Keratinocyte (primary cell): ENCODE data around the gene TEX36. TPM values are rescaled to one million over a fixed set of nuclear protein-coding genes. Genes with fewer than 3 reads are reported as not detected.

Source experiments
- DNase-seq: peaks from one replicate; pipeline ENCODE4 v3.0.0-alpha.2; 2011; ENCODE audit warnings: low read depth, missing footprints, low spot score
- FAIRE-seq: peaks from 2 replicates; lab custom pipeline; 2011; peaks lifted over from hg19 to GRCh38; lab: Jason Lieb, UNC
- H2AFZ ChIP-seq: 2 replicates; pipeline ENCODE4 v1.6.0; 2012; ENCODE audit warnings: low read length, control low read depth, inconsistent platforms; ENCODE audit not compliant: control insufficient read depth
- H3K27ac ChIP-seq: 2 replicates; pipeline ENCODE4 v1.5.1; 2011; ENCODE audit warnings: low read length; ENCODE audit not compliant: control insufficient read depth, insufficient read depth
- H3K27me3 ChIP-seq: 3 replicates; pipeline ENCODE4 v1.6.0; 2011; ENCODE audit warnings: low read length; ENCODE audit not compliant: control insufficient read depth, insufficient read depth; ENCODE audit errors: extremely low read depth
- H3K36me3 ChIP-seq, 2 experiments: 2 replicates in 1 of 2; 3 replicates in 1 of 2; pipeline ENCODE4 v1.5.1; 2011; ENCODE audit warnings: low read length in 2 of 2, mild to moderate bottlenecking in 1 of 2; ENCODE audit not compliant: control insufficient read depth in 2 of 2, insufficient read depth in 2 of 2; ENCODE audit errors: extremely low read depth in 1 of 2
- H3K4me1 ChIP-seq: 3 replicates; pipeline ENCODE4 v1.5.1; 2011; ENCODE audit warnings: low read length; ENCODE audit not compliant: control insufficient read depth, insufficient read depth; ENCODE audit errors: extremely low read depth
- H3K4me2 ChIP-seq: 3 replicates; pipeline ENCODE4 v1.6.0; 2011; ENCODE audit warnings: low read depth, low read length; ENCODE audit not compliant: control insufficient read depth, insufficient read depth; ENCODE audit errors: extremely low read depth
- H3K4me3 ChIP-seq, 3 experiments: fragments of 200-600 bp in 1 of 3; sonication (generic) in 1 of 3; 2 replicates in 2 of 3; 3 replicates in 1 of 3; pipeline ENCODE4 v1.5.1; 2011 to 2016; ENCODE audit warnings: low read length in 3 of 3, mild to moderate bottlenecking in 3 of 3, control low read depth in 2 of 3, inconsistent platforms in 1 of 3, low read depth in 1 of 3, mixed read lengths in 1 of 3, mixed run types in 1 of 3, moderate library complexity in 1 of 3; ENCODE audit not compliant: control insufficient read depth in 2 of 3, insufficient read depth in 2 of 3; ENCODE audit errors: extremely low read depth in 1 of 3
- H3K79me2 ChIP-seq: 2 replicates; pipeline ENCODE4 v1.6.0; 2012; ENCODE audit warnings: low read length; ENCODE audit not compliant: control insufficient read depth, insufficient read depth
- H3K9ac ChIP-seq: 3 replicates; pipeline ENCODE4 v1.6.0; 2011; ENCODE audit warnings: low read length; ENCODE audit not compliant: control insufficient read depth, insufficient read depth; ENCODE audit errors: extremely low read depth
- H3K9me1 ChIP-seq: 3 replicates; pipeline ENCODE4 v1.6.0; 2011; ENCODE audit warnings: low read length; ENCODE audit not compliant: control insufficient read depth, insufficient read depth; ENCODE audit errors: extremely low read depth
- H3K9me3 ChIP-seq: 2 replicates; pipeline ENCODE4 v1.5.1; 2012; ENCODE audit warnings: low read depth, low read length; ENCODE audit not compliant: control insufficient read depth
- H4K20me1 ChIP-seq: 3 replicates; pipeline ENCODE4 v1.6.0; 2011; ENCODE audit warnings: low read length; ENCODE audit not compliant: control insufficient read depth, insufficient read depth; ENCODE audit errors: extremely low read depth
- EZH2 ChIP-seq: IDR thresholded peaks from one replicate; pipeline ENCODE4 v1.6.1; 2012; ENCODE audit warnings: inconsistent platforms, mild to moderate bottlenecking, low read length, moderate library complexity
- dilution Hi-C: fragments of 300-500 bp; cut with MboI; formaldehyde crosslinking; loops from one replicate; pipeline ENCODE4 v1.7.0; 2020; ENCODE audit warnings: low sequenced_read_pairs; ENCODE audit not compliant: extremely low pct_ligation_motif_present
- polyA minus RNA-seq, 3 experiments: library from RNA; depleted of rRNA, polyadenylated mRNA; stranded (reverse); fragments of >200 nt; gene quantifications; 1 replicate in 1 of 3; 2 replicates in 1 of 3; 3 replicates in 1 of 3; pipeline ENCODE4 v1.2.3, GENCODE V29; 2011
- polyA plus RNA-seq, 5 experiments: library from polyadenylated mRNA; depleted of rRNA in 3 of 5; stranded (reverse) in 3 of 5; stranded (forward) in 1 of 5; unstranded in 1 of 5; fragments of >200 nt; gene quantifications; 1 replicate in 1 of 5; 2 replicates in 3 of 5; 3 replicates in 1 of 5; pipeline versions ENCODE4 v1.2.1 to v1.2.3, GENCODE V29; 2011 to 2012; ENCODE audit warnings: missing spikeins in 2 of 5, low read depth in 1 of 5, low replicate concordance in 1 of 5
- TF ChIP-seq, protein P1 (sequence below), 3 experiments: IDR thresholded peaks in 1 of 3; conservative IDR thresholded peaks in 1 of 3; optimal IDR thresholded peaks in 1 of 3; 2 replicates in 2 of 3; 3 replicates in 1 of 3; pipeline versions ENCODE3 to v1.5.1; 2011; ENCODE audit warnings: low read length in 3 of 3, mild to moderate bottlenecking in 3 of 3, moderate library complexity in 2 of 3, control low read depth in 1 of 3, inconsistent platforms in 1 of 3; ENCODE audit not compliant: insufficient read depth in 2 of 3; ENCODE audit errors: extremely low read depth in 1 of 3

The TEX36 gene, protein sequence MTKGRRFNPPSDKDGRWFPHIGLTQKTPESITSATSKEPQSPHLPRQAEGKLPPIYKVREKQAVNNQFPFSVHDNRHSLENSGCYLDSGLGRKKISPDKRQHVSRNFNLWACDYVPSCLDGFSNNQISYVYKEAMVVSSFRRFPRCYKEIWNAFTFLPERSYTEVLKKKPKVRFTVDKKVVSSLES
- polyA plus RNA-seq (not detected in 3 replicates), polyA minus RNA-seq (not detected in 3 replicates)
- polyA plus RNA-seq (2011; ENCODE audit: low read depth) = not detected
- polyA plus RNA-seq (2011; cell fraction: cytosol; rRNA removed) = not detected in 2 replicates
- polyA plus RNA-seq (2011; cell fraction: nucleus; rRNA removed) = not detected in 2 replicates
- polyA plus RNA-seq (2012; ENCODE audit: low replicate concordance) = not detected in 2 replicates
- not detected for polyA minus RNA-seq (2011; cell fraction: cytosol; rRNA and poly(A)+ RNA removed)
- polyA minus RNA-seq (2011; cell fraction: nucleus; rRNA and poly(A)+ RNA removed) = not detected in 2 replicates

DNA sequence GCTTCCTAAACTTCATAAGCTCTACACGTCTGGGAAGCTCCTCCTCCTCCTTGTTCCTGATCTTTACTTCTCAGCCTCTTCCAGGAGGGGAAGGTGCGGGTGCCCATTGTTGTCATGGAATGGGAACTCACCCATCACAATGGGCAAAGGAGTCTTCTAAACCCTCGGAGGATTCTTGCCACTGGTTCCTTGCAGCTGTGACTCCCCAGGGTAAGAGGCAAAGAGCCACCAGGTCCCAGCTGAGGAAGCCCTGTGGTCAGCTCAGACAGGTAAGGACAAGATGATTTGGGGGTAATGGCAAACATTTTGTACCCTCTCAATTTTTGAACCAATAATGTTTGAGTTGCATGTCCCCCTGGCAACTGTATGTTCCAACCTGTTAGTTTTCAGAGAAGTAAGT lies at the start of gene TEX36:
TSS of gene TEX36 (minus strand) at position 101 of the 400 bp plus-strand sequence. CDS start 174 bp downstream, outside the sequence.
- H3K9me1 ChIP-seq = no peaks in the 10 kb centered on the region
- TF ChIP-seq, protein P1, sequence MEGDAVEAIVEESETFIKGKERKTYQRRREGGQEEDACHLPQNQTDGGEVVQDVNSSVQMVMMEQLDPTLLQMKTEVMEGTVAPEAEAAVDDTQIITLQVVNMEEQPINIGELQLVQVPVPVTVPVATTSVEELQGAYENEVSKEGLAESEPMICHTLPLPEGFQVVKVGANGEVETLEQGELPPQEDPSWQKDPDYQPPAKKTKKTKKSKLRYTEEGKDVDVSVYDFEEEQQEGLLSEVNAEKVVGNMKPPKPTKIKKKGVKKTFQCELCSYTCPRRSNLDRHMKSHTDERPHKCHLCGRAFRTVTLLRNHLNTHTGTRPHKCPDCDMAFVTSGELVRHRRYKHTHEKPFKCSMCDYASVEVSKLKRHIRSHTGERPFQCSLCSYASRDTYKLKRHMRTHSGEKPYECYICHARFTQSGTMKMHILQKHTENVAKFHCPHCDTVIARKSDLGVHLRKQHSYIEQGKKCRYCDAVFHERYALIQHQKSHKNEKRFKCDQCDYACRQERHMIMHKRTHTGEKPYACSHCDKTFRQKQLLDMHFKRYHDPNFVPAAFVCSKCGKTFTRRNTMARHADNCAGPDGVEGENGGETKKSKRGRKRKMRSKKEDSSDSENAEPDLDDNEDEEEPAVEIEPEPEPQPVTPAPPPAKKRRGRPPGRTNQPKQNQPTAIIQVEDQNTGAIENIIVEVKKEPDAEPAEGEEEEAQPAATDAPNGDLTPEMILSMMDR (optimal IDR thresholded peaks at IDR 0.05 in 1 of 3, IDR thresholded peaks at IDR 0.05 in 1 of 3, conservative IDR thresholded peaks at IDR 0.05 in 1 of 3; ENCODE audit: extremely low read depth in 1 of 3, insufficient read depth in 2 of 3, low read length in 3 of 3) = no peak
- TF ChIP-seq EZH2 = no peak
- dilution Hi-C loops = no loop called here
- H3K4me1 ChIP-seq = peaks cover 10% of the 10 kb centered on the region
- H3K27ac ChIP-seq = no peak within 1 kb of the TSS
- H4K20me1 ChIP-seq = no peaks in the 10 kb centered on the region
- no peak within 1 kb of the TSS for H2AFZ ChIP-seq
- no peaks in the 10 kb centered on the region for H3K79me2 ChIP-seq
- no peak within 1 kb of the TSS for H3K4me2 ChIP-seq
- DNase-seq (no peak), FAIRE-seq (no peak)
- H3K9me3 ChIP-seq = no peaks in the 10 kb centered on the region
- no peak within 1 kb of the TSS for H3K4me3 ChIP-seq
- H3K36me3 ChIP-seq = no peaks in the 10 kb centered on the region
- H3K9ac ChIP-seq = no peak within 1 kb of the TSS
- H3K27me3 ChIP-seq = no peaks in the 10 kb centered on the region

DNA sequence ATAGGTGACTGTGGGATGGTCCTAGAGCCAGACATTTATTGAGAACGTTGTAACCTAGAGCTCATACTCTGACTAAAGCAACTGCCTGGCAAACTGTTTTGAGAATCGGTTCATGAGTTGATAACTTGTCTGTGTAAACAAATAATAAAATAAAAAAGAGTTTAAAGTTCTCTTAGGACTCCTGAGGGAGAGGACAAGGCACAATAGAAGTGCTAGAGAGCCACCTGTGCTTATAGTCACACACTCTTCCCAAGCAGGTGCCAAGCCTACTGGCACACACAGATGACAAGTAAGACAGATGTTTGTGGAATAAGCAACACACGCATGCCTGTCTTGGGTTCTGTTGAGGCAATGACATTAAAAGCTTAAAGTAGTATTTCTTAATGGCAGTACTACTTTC lies 44.5 kb upstream of the TEX36 start:
- Histone ChIP-seq H3K36me3 (peaks cover 23 to 28% of the 10 kb centered on the region in 2 experiments), H4K20me1 (no peaks in the 10 kb centered on the region), H3K79me2 (peaks cover 2% of the 10 kb centered on the region), H3K4me2 (no peak overlapping the region), H3K9me1 (no peaks in the 10 kb centered on the region), H2AFZ (no peak overlapping the region), H3K27ac (no peak overlapping the region), H3K4me1 (no peaks in the 10 kb centered on the region), H3K4me3 (no peak overlapping the region), H3K9me3 (no peaks in the 10 kb centered on the region), H3K27me3 (no peaks in the 10 kb centered on the region), H3K9ac (no peak overlapping the region)
- TF ChIP-seq EZH2 = no peak
- TF ChIP-seq, protein P1 (optimal IDR thresholded peaks at IDR 0.05 in 1 of 3, IDR thresholded peaks at IDR 0.05 in 1 of 3, conservative IDR thresholded peaks at IDR 0.05 in 1 of 3; ENCODE audit: extremely low read depth in 1 of 3, insufficient read depth in 2 of 3, low read length in 3 of 3) = no peak
- dilution Hi-C loops = no loop called here
- DNase-seq (no peak), FAIRE-seq (no peak)
